Activated CD4-positive, CD25-positive, alpha-beta regulatory T cell treated with anti-CD3 and anti-CD28 coated beads, Interleukin-2, amount 50 U/mL, for 16 hours (primary cell): ENCODE data around the gene HMGCLL1.

Source experiments
- DNase-seq: peaks from one replicate; pipeline ENCODE4 v3.0.0-alpha.2; 2020; ENCODE audit warnings: low read depth, low spot score

Gene HMGCLL1

GRCh38 chr6:55531496-55531895, 47.5 kb downstream of the HMGCLL1 start:
- DNase-seq, result no peak

GRCh38 chr6:55530931-55531330, 48.1 kb downstream of the HMGCLL1 start:
- no peak for DNase-seq

DNA sequence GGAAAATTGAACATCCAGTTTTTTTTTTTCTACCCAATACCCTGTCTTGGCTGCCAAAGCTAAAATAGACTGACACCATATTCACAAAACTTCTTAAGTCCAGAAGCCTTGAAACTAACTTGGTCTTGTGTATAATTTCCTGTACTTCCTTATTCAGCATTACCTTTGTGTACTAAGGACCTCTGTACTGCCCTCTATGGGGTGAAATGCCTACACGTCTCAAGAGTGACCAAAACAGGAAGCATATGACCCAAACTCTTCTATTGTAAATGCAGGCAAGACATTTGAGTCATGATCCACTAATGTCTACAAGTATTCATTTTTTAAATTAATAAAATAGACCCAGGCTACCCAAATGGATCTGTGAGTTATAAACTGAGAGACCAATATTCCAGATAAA, 50.4 kb downstream of the HMGCLL1 start:
- DNase-seq, result no peak

DNA sequence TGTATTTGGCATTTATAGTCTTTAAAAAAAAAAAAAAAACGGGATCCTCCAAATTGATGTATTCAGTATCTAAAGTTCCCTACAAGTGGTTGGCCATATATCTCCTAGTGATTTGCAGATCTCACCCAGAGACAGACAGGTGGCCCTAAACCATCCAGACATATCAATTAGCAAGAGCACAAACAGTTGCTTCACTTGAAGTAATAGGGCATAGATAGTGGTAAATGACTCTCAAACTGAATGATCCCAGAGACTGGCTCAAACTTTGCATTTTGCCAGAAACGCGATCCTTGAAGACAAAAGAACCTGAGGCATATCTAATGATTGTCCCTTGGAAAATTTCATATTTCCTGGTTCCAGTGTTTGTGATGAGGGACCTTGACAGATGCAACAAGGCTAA, 54.6 kb downstream of the HMGCLL1 start:
- DNase-seq, result no peak

DNA sequence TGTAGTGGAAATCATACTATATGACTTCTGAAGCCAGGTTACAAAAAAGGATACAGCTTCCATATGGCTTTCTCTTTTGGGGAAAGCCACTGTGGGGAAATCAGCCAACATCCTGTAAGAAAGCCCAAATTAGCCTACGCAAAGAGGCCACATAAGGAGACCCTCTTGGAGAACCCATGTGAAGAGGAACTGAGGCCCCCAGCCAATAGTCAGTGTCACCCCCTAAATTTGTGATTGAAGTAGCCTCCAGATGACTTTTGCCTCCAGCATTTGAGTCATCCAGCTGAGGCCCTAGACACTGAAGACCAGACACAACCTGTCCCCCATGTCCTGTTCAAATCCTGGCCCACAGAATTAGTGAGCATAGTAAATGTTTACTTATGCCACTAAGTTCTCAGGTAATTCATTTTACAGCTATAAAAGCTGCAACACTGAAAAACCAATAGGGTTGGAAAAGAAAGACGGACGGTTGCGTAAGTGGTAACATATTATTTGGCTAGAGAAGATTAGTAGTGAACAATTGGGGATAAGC, 60.4 kb downstream of the HMGCLL1 start:
- DNase-seq, result no peak

GRCh38 chr6:55516736-55517135, 62.3 kb downstream of the HMGCLL1 start:
- no peak for DNase-seq

DNA sequence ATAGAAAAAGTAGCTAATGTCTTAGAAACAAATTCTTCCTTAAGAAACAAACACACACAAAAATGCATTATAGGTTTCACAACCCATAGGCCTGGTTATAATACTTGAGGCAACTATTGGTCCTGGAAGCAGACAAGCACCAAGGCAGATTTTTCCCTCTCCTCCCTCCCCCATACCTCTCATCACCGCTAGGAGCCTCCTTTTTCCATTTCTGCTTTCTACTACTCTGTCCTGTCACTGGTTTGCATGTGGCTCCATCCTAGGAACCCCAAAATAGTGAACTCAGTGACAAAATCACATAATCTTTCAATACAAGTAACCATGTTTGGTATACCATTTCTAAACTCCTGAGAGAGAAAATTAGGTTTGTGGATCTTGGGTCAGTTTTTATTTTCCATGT, 66.1 kb downstream of the HMGCLL1 start:
- DNase-seq, result no peak

- no peak for DNase-seq
Observed at GRCh38 chr6:55511122-55511800, 67.7 kb downstream of the HMGCLL1 start.

GRCh38 chr6:55499591-55499990, 79.4 kb downstream of the HMGCLL1 start:
- no peak for DNase-seq

- no peak for DNase-seq
Observed at GRCh38 chr6:55497694-55498093, 81.3 kb downstream of the HMGCLL1 start.

DNA sequence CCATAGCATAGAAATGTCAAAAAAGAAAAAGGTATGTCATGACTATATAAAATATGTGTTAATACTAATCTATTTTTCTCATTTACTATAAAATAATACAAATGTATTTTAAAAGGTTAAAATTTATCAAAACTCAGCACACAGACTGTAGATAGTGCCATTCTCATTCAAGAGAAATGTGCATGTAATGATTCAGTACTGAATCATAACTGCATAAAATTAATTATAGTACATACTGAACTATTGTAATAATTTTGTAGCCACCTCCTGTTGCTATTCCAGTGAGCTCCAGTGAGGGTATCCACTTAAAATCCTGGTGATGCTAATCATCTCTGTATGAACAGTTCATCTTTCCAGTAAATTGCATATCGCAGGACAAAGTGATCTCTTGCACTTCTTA, 82.8 kb downstream of the HMGCLL1 start:
- DNase-seq, result no peak

- no peak for DNase-seq
Observed at GRCh38 chr6:55495277-55495676, 83.7 kb downstream of the HMGCLL1 start.

GRCh38 chr6:55494411-55494810, 84.6 kb downstream of the HMGCLL1 start:
- no peak for DNase-seq

GRCh38 chr6:55492259-55492658, 86.7 kb downstream of the HMGCLL1 start:
- no peak for DNase-seq

DNA sequence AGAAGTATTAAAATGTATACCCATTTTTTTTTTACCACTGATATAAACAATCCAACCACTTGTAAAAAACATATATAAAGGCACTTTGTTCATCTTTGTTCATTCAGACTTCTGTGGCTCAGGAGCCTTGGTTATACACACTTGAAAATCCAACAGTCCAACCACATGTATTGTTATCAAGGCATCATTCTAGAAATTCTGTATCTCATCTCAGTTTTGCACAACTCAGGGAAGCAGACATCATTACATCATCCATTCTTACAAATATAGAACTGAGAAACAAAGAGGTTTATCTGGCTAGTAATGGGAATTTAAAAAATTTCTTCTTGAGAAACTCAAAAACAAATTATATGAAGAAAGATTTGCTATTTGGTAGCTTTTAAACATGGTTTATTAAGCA, 88.1 kb downstream of the HMGCLL1 start:
- no peak for DNase-seq

GRCh38 chr6:55474382-55474781, 104.6 kb downstream of the HMGCLL1 start:
- DNase-seq, result no peak

- no peak for DNase-seq
Observed at GRCh38 chr6:55473722-55474121, 105.3 kb downstream of the HMGCLL1 start.

GRCh38 chr6:55469951-55470366, 109.0 kb downstream of the HMGCLL1 start:
- no peak for DNase-seq

DNA sequence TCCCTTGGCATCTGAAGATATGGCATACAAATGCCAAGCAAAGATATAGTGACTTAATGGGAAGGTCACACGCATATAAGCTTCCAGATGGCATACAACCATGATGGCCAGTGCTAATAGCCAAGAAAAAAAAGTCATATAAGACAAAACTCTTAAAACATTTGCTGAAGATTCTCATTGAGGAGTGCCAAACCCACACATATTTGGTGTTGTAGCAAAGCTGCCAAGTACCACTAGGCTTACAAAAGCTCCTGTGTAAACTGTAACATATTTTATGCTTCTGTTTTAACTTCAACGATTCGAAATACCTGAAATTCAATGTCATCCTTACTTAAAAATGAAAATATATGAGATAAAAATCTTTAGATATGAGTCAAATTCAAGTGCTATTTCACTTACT, 123.0 kb downstream of the HMGCLL1 start:
- DNase-seq, result no peak

DNA sequence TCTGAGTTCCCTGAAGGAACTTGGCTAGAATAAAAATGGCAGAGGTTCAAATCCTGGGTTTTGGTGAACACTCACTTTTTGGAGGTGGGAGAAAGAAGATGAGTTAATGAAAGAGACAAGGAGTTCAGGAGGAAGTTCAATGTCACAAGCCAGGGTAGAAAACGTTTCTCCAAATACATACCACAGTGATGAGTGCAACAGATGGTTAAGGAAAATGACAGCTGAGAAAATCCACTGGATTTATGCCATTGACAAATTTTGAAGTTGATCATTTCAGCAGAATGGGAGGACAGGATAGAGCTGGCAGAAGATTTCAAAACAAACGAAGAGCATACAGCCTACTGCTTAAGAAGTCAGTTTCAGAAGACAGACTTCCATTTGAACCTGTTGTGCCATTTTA, 129.0 kb downstream of the HMGCLL1 start:
- no peak for DNase-seq

GRCh38 chr6:55449225-55449624, 129.8 kb downstream of the HMGCLL1 start:
- no peak for DNase-seq

DNA sequence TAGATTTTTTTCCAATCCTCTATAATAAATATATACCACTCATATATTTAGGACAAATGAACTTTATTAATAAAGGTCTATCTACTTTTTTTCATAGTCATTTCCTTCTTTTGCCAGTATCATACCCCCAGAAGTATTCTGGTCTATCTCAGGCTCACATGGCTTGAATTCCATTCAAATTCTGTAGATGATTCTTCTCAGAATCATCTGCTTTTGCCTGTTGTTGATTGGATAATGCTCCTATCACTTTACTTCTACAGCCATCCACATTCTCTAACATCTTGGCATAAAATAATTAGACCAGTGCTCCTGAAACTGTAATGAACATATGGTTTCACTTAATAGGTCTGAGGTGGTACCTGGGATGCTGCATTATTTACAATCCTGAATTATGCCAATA, 130.5 kb downstream of the HMGCLL1 start:
- no peak for DNase-seq

DNA sequence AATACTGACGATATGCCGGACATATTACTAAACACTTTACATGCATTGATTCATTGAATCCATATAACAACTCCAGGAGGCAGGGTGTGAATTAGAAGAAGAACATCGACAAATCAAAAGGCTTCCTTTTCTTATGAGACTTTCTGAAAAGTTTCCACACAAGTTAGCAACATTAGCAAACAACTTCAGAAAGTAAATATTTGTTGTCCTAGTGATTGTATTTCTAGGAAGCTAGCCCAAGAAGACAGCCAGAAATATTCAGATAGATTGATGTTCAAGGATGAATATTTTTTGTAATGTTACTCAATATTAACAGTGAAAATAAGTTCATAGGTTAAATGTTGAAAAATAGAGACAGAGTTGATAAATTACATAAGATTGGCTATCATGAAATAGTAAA, 131.1 kb downstream of the HMGCLL1 start:
- DNase-seq, result no peak

DNA sequence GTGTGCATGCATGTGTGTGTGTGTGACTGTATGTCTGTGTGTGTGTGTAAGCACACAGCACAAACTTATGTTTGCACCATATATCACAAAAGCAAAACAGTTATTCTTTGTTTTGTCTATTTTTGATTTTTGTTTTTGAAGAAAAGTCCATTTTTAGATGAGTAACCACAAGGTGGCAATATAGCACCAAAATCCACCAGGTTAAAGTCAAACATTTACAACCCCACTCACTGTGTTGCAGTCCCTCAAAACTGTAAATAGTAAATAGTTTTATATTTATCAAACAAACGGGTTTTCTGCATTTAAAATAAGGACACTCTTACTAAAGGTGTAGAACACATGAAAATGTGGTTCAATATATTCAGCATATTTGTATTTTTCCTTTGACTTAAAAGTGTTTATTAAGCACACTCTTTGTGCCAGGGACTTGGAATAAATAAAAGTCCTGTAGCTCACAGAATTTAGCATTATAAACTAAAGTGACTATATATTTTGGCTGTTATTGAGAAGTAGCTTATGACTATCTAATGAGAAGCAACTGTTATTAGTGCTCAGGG, 133.3 kb downstream of the HMGCLL1 start:
- no peak for DNase-seq
